Hematopoietic multipotent progenitor cell treated with erythropoietin and hydrocortisone succinate and interleukin-3 and kit ligand, for 8 days (in vitro differentiated cells): Measurements from ENCODE around the gene PUDP.
"Not testable (repeated sequence)": the region's sequence is repeated elsewhere in the genome, so short reads cannot be mapped to it uniquely, and the experiment has no call there.

Experiments used
- DNase-seq: peaks from one replicate; pipeline ENCODE4 v3.0.0-alpha.2; 2015

PUDP gene

GRCh38 chrX:7147978-7148854, at the start of gene PUDP:
Gene PUDP (minus strand): TSS chrX:7148153. CDS start chrX:7148113, 40 bp downstream.
- peak; percentile 78 for DNase-seq

- DNase-seq: no peak
Measured at GRCh38 chrX:7194606-7195005, 46.7 kb upstream of the PUDP start.

DNA sequence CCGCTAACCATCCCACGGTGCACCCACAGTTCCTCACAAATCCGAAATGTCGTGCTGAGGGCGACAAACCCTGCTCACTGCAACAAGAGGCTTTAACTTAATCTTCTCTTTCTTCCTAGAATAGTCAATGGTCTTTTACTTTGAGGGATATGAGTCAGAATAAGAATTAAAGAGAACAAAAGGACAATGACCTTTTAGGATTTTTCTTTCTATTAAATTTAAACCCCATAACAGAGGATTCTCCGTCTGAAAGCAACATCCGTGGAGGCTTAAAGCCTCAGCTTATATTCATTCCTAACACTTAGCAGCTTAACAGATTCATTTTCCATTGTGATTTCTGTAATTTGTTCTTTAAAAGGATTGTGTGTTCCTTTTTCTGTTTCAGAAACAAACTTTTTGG, 44.9 kb upstream of the PUDP start:
- no peak for DNase-seq

GRCh38 chrX:7191681-7192110, 43.7 kb upstream of the PUDP start:
- no peak for DNase-seq

GRCh38 chrX:7190157-7190556, 42.2 kb upstream of the PUDP start:
- no peak for DNase-seq

DNA sequence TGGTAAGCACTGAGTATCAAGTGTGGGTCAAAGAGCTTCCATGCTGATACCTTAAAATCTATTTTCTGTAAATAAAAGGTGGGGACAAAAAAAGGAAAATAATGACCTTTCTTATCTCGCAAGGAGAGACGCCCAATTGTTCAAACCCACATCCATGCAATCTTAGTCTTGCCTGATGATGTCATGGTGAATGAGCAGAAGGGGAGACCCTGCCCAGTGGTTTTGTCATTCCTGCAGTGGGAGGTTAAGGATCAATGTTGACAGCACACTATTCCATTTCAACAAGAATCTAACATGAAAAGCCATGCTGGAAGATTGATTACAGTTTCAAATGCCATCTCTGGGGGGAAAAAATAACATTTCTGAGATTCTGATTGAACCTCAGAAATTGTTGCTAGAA, 40.7 kb upstream of the PUDP start:
- DNase-seq: no peak

GRCh38 chrX:7184816-7185215, 36.9 kb upstream of the PUDP start:
- no peak for DNase-seq

DNA sequence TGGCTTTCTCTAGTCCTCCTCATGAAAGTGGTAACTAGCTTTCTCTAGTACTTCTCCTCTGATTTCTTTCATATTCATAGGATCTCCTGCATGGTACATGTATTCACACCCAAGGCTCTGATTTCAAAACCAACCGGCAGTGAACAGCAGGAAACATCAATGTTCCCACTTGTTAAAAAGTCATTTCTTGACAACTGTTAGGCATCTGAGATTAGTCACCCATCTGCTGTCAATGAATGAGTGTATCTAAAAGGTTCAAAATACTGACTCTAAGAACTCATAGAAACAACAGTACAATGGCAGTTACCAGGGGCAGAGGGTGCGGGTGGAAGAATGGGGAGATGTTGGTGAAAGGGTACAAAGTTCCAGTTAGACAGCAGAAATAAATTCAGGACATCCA, 31.5 kb upstream of the PUDP start:
- DNase-seq: no peak

DNA sequence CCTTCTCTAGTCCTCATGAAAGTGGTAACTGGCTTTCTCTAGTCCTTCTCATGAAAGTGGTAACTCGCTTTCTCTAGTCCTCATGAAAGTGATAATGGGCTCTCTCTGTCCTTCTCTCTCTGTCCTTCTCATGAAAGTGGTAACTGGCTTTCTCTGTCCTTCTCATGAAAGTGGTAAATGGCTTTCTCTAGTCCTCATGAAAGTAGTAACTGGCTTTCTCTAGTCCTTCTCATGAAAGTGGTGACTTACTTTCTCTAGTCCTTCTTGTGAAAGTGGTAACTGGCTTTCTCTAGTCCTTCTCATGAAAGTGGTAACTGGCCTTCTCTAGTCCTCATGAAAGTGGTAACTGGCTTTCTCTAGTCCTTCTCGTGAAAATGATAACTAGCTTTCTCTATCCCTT, 30.9 kb upstream of the PUDP start:
- DNase-seq: not testable (repeated sequence)

- peak; percentile 46 for DNase-seq
Measured at GRCh38 chrX:7170898-7171297, 22.9 kb upstream of the PUDP start.

DNA sequence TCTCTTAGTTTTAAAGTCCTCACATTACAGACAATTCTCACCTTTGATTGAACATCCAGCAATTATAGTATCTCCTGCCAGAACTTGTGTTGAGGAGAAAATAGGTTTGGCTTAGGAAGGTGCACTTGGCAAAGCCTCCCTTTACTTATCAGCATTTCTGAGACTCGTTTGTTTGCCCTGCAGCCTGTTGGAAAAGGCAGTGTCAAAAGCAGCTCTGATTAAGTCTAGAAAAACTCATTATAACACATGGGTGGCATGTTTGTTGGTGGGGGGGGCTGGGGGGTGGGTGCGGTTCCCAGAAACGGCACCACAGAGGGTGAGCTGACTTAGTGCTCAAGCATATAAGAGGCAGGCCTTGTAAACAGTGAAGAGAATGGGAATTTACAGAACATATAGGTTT, 21.7 kb upstream of the PUDP start:
- DNase-seq: no peak

GRCh38 chrX:7168371-7168770, 20.4 kb upstream of the PUDP start:
- no peak for DNase-seq

DNA sequence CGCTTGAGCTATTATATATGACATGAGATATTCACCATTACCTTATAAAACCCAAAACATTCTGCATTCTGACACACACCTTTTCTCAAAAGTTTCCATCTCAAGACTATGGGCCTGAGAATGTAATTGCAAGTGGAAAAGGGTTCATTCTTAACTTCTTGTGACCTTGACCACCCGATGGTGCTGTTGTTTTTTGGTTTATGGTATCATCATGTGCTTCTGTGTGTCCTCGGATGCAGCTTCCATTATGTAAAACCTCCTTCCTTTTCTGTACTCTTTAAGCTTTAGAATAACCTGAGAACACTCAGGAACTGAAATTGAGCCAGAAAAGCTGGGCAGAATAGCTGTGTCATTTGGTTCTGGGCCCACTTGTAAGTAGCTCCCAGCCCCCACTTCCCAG, 16.2 kb upstream of the PUDP start:
- no peak for DNase-seq

GRCh38 chrX:7163146-7163677, 15.3 kb upstream of the PUDP start:
- no peak for DNase-seq

- DNase-seq: no peak
Measured at GRCh38 chrX:7159149-7159861, 11.4 kb upstream of the PUDP start.

- no peak for DNase-seq
Measured at GRCh38 chrX:7158468-7158990, 10.6 kb upstream of the PUDP start.

- DNase-seq: no peak
Measured at GRCh38 chrX:7156879-7157278, 8.9 kb upstream of the PUDP start.

DNA sequence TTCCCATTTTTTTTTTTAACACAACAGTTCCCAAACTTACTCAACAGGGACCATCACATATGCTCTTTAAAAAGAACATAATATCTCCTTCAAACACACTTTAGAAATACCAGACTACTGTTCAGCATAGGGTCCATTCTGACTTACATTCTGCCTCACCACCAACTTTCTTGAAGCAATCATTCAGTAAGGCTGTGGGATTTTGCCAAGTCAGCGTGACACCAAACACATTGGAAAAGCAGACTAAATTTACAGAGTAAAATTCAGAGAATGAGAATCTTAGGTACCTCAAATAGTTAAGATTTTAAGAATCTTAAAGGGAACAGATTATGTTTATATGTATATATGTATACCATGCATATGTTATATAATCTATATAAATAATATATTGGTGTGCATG, 7.2 kb upstream of the PUDP start:
- no peak for DNase-seq

DNA sequence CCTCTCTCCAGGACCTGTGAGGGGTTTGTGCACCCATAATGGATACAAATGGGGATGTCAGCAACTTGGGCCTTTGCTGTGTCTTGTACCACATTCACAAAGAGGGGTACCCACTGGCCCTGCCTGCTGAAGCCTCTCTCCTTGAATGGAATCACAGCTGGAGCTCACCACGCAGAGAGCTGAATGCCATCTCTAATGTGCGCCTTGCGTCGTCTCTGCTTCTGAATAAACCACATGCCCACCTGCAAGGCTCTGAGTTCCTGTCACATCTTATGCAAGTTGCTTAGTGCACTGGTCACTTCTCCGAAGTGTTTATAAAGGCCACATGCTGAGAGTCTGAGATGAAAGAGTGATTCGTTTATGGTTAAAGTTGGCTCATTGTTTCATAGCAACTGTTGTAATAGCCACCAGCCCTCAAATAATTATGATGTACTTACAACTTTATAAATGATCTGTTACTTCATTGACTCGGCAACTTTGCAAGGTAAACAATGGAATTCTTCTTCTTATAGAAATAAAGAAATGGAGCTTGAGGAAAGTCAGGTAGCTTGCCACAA, 6.2 kb upstream of the PUDP start:
- DNase-seq: no peak

GRCh38 chrX:7153231-7153630, 5.3 kb upstream of the PUDP start:
- DNase-seq: no peak

GRCh38 chrX:7149411-7149810, 1.5 kb upstream of the PUDP start:
- DNase-seq: no peak

- DNase-seq: peak; percentile 44
Measured at GRCh38 chrX:7147413-7147977, 458 bp downstream of the PUDP start, which contains the start of gene STS. Gene STS (plus strand): TSS chrX:7147712. CDS start chrX:7253200, 105,488 bp downstream.
